Cardiac fibroblast (primary cell): Measurements from ENCODE around the gene ODC1.
"Not testable (repeated sequence)": the region's sequence is repeated elsewhere in the genome, so short reads cannot be mapped to it uniquely, and the experiment has no call there.

Experiments
- DNase-seq, 2 donors: peaks; one replicate each; pipeline versions ENCODE4 v3.0.0 to v3.0.0-alpha.2; 2010; ENCODE audit warnings: low read depth in 2 of 2
- H3K4me3 ChIP-seq, 2 donors: replicated peaks in 1 of 2; 1 replicate in 1 of 2; 2 replicates in 1 of 2; pipeline ENCODE4 v1.5.1; 2011; ENCODE audit warnings: low read depth in 2 of 2, low read length in 2 of 2, mild to moderate bottlenecking in 2 of 2, moderate library complexity in 1 of 2
- TF ChIP-seq, protein P1 (sequence below): IDR thresholded peaks from one replicate; pipeline ENCODE4 v1.5.1; 2011; ENCODE audit warnings: low read depth, mild to moderate bottlenecking, low read length, inconsistent platforms

The ODC1 gene

DNA sequence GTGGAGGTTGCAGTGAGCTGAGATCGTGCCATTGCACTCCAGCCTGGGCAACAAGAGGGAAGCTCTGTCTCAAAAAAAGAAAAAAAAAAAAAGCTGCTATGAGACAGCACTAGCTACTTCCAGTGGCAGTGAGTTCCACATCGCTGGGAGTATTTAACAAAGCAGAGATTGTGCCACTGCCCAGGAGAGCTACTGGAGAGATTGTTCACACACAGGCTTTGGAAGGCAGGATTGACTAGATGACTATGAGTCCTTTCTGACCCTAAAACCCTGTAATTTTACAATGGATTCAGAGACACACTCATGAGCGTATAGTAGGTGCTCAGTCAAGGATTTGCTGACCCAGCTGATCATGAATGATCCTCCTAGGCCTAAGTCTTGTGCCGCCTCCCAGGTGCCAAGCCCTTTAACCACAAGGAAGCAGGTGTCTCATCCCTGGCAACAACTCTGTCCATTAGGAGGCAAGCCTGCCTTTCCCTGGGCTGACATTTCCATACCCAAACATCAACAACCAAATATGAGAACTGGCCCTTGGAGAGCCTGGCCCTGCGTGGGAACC, 45.0 kb upstream of the ODC1 start:
- no peak for DNase-seq
- TF ChIP-seq, protein P1, sequence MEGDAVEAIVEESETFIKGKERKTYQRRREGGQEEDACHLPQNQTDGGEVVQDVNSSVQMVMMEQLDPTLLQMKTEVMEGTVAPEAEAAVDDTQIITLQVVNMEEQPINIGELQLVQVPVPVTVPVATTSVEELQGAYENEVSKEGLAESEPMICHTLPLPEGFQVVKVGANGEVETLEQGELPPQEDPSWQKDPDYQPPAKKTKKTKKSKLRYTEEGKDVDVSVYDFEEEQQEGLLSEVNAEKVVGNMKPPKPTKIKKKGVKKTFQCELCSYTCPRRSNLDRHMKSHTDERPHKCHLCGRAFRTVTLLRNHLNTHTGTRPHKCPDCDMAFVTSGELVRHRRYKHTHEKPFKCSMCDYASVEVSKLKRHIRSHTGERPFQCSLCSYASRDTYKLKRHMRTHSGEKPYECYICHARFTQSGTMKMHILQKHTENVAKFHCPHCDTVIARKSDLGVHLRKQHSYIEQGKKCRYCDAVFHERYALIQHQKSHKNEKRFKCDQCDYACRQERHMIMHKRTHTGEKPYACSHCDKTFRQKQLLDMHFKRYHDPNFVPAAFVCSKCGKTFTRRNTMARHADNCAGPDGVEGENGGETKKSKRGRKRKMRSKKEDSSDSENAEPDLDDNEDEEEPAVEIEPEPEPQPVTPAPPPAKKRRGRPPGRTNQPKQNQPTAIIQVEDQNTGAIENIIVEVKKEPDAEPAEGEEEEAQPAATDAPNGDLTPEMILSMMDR = no peak
- H3K4me3 ChIP-seq = no peak overlapping the region

DNA sequence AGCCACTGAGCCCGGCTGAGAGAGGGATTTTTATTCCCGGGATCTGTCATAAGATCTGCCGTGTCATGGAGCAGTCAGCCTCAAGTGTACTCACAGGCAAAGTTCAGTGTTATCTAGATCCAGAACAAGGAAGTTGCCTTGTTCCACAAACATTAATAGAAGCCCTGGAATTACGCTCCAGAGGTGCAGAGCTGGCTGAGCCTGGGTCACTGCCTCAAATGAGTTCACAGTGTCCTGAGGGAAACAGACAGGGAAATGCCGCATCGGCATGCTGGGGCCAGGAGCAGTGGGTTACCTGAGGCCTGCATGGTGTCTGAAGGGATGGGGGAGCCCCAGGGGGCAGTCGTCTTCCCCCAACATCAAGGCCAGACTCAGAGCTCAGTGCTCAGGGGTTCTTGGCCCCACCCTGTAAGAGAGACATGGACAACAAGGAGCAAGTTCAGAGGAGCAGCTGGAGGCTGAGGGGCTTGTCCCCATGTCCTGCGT, 42.7 kb upstream of the ODC1 start:
- TF ChIP-seq, protein P1 = no peak
- no peak for DNase-seq
- no peak overlapping the region for H3K4me3 ChIP-seq

DNA sequence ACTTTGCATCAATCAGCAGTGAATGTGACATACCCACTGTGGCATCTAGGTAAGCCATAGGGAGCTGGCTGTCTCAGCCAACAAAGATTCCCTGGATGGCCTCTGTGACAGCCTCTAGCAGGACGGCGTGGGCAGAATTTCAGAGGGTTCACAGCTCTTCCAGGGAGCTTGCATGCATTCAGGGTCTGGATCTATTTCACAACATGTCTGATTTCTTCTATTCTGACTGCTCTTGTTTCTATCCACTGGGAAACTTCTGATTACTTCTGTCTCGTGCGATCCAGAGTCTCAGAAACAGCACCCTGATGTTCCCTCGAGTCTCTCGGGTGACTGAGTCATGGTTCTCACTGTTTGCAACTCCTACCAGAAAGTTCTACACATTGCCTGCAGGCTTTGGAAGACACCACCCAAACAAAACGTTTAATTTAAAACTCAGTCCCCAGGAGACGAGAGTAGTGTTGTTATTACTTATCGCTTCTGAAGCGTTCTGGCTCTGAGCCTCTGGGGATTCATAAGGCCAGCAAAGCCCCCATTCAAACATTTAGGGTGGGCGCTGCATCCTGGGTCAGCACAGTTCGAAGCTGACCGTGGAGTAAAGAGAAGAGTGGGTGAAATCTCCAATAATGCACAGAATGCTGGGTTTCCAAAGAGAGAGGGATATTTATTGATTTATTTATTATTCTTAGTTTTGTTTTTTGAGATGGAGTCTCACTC, 41.9 kb upstream of the ODC1 start:
- H3K4me3 ChIP-seq = no peak overlapping the region
- peak in 1 of 2 donors; percentile 77 for DNase-seq
- TF ChIP-seq, protein P1 = no peak

DNA sequence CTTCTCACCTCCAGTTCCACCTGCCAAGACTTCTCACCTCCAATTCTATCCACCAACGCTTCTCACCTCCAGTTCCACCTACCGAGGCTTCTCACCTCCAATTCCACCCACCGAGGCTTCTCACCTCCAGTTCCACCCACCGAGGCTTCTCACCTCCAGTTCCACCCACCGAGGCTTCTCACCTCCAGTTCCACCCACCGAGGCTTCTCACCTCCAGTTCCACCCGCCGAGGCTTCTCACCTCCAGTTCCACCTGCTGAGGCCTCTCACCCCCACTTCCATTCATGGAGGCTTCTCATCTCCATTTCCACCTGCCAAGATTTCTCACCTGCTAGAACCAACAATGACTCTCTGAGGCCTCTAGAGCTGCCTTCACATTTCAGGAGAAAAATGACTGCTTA, 40.0 kb upstream of the ODC1 start:
- not testable (repeated sequence) for H3K4me3 ChIP-seq, DNase-seq

DNA sequence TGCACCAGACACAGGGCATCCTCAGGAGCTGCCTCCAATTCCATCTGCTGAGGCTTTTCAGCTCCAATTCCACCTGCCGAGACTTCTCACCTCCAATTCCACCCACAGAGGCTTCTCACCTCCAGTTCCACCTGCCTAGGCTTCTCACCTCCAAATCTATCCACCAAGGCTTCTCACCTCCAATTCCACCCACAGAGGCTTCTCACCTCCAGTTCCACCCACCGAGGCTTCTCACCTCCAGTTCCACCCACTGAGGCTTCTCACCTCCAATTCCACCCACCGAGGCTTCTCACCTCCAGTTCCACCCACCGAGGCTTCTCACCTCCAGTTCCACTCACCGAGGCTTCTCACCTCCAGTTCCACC, 39.6 kb upstream of the ODC1 start:
- not testable (repeated sequence) for DNase-seq, H3K4me3 ChIP-seq

DNA sequence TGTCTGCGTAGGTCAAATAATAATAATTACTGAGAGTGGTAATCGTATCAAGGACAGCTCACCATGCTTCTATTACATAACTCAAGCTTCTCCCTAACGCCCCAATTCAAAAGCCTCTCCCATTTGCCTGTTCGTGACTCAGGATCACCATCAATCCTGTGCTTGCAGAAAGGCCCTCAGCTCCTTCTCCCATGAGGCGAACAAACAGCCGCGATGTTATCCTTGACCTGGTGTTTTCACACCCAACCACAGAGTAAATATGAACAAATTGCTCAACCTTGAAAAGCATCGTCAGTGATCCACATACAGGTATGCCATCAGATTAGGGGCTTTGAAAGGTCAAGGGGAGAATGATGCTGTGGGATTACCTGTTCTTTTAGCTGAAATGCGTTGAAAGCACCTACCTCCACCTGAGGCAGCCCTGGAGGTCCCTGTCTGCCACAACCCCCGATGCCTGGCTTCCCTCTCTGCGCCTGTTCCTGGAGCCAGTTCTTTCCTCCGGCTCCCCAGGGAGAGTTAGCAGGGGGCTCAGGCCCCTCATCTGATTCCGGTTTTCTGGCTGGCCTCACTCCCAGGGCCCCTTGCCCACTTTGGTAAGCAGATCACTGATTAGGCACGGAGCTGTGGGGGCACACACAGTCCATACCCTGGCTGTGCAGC, 39.1 kb upstream of the ODC1 start:
- peak in 1 of 2 donors; percentile 27 for DNase-seq
- TF ChIP-seq, protein P1 = no peak
- no peak overlapping the region for H3K4me3 ChIP-seq

DNA sequence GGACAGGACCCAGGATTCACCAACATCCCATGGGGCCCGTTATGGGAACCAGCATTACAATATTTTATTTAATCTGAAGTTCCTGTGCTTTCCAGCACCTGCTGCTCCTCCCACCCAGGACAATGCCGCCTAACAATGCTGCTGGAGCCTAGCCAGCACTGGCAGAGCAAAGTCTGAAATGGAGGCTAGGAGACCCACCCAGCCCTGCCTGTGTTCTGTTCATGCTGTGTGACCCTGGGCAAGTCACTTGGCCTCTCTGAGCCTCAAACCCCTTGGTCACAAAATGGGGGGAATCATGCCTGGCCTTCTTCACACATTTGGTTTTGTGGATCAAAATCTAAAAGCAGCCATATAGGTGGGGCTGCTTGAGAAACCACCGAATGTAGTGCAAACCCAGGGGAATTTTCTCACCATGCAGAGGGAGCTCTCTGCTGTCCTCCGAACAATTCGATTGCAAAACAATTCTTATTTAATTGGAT, 38.5 kb upstream of the ODC1 start:
- H3K4me3 ChIP-seq = no peak overlapping the region
- DNase-seq = no peak
- TF ChIP-seq, protein P1 = no peak

DNA sequence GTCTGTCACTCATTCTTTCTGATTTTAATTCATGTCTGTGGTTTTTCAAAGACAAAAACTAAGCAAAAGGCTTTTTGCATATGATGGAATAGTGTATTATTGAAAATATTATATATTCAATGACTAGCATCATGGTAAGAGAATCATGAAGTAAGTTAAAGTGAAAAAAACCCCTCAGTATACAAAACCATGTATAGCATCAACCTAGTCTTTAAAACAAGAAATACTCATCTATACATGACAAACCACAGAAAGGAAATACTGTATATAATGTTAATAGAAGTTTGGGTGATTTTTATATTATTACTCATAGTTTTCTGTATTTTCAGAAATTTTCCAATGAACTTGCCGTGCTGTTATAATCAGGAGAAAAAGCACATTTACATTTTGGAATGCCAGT, 38.0 kb upstream of the ODC1 start:
- TF ChIP-seq, protein P1 = no peak
- DNase-seq = no peak
- H3K4me3 ChIP-seq = no peak overlapping the region
